OCI-LY3 (cell line): ENCODE data around the gene CASP9.

Source experiments
- H2AFZ ChIP-seq: fragments of 200-600, 300-600 bp; shearing (Covaris generic); 2 replicates; pipeline ENCODE4 v1.6.0; 2014; ENCODE audit warnings: antibody characterized with exemption, low read depth, low read length
- H3K27ac ChIP-seq: fragments of 200-600, 300-600 bp; sonication (generic); 2 replicates; pipeline ENCODE4 v1.5.1; 2014; ENCODE audit warnings: mild to moderate bottlenecking, low read length, moderate library complexity, mixed read lengths
- H3K27me3 ChIP-seq: fragments of 200-600, 300-600 bp; sonication (generic); 2 replicates; pipeline ENCODE4 v1.6.1; 2014; ENCODE audit warnings: low read depth, low read length, mixed read lengths
- H3K36me3 ChIP-seq: fragments of 200-600, 300-600 bp; sonication (generic); replicated peaks from 2 replicates; pipeline ENCODE3; 2014; ENCODE audit warnings: low read depth, low read length, mixed read lengths
- H3K4me1 ChIP-seq: fragments of 300-600, 200-600 bp; sonication (generic); 2 replicates; pipeline ENCODE4 v1.6.1; 2014; ENCODE audit warnings: low read length, mixed read lengths
- H3K4me2 ChIP-seq: fragments of 200-600, 300-600 bp; sonication (generic); 2 replicates; pipeline ENCODE4 v1.6.1; 2014; ENCODE audit warnings: low read length, mixed read lengths
- H3K4me3 ChIP-seq: fragments of 300-600, 200-600 bp; sonication (generic); 2 replicates; pipeline ENCODE4 v1.5.1; 2014; ENCODE audit warnings: antibody characterized with exemption, mild to moderate bottlenecking, low read length, moderate library complexity
- H3K79me2 ChIP-seq: fragments of 300-600, 200-600 bp; shearing (Covaris generic); 2 replicates; pipeline ENCODE4 v1.6.1; 2014; ENCODE audit warnings: mild to moderate bottlenecking, low read length, mixed read lengths
- H3K9ac ChIP-seq: fragments of 300-600, 200-600 bp; shearing (Covaris generic); 2 replicates; pipeline ENCODE4 v1.6.0; 2014; ENCODE audit warnings: mild to moderate bottlenecking, low read length, moderate library complexity
- H3K9me3 ChIP-seq: fragments of 200-600, 300-600 bp; shearing (Covaris generic); 2 replicates; pipeline ENCODE4 v1.6.1; 2014; ENCODE audit warnings: low read length, mixed read lengths; ENCODE audit not compliant: insufficient read depth
- H4K20me1 ChIP-seq: fragments of 200-600, 300-600 bp; sonication (generic); 2 replicates; pipeline ENCODE4 v1.6.1; 2016; ENCODE audit warnings: low read length, mixed read lengths; ENCODE audit not compliant: insufficient read depth
- EZH2phosphoT487 ChIP-seq: fragments of 200-600 bp; shearing (Covaris generic); IDR thresholded peaks from 2 replicates; pipeline ENCODE4 v1.6.1; 2018; ENCODE audit warnings: antibody characterized with exemption, mixed run types, low read depth
- TF ChIP-seq, protein P1 (sequence below): fragments of 200-600, 300-600 bp; sonication (generic); IDR thresholded peaks from 2 replicates; pipeline ENCODE4 v1.5.1; 2014; ENCODE audit warnings: antibody characterized with exemption, low read length, low read depth

The CASP9 gene

DNA sequence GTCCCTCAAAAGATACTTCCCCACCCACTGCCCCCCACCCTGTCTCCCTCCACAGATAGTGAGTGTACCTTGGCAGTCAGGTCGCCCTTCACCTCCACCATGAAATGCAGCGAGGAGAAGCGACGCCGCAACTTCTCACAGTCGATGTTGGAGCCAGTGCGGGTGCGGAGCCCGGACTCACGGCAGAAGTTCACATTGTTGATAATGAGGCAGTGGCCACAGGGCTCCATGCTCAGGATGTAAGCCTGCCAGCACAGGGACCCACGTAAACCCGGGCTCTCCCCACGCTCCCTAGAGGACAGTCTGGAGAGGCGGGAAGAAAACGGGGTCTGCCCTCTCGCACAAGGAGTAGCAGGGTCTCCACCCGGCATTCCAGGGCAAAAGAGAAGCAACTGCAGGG lies 17.2 kb downstream of the CASP9 start:
- H2AFZ ChIP-seq: no peak overlapping the region
- no peaks in the 10 kb centered on the region for H4K20me1 ChIP-seq
- no peak for TF ChIP-seq EZH2phosphoT487
- TF ChIP-seq, protein P1, sequence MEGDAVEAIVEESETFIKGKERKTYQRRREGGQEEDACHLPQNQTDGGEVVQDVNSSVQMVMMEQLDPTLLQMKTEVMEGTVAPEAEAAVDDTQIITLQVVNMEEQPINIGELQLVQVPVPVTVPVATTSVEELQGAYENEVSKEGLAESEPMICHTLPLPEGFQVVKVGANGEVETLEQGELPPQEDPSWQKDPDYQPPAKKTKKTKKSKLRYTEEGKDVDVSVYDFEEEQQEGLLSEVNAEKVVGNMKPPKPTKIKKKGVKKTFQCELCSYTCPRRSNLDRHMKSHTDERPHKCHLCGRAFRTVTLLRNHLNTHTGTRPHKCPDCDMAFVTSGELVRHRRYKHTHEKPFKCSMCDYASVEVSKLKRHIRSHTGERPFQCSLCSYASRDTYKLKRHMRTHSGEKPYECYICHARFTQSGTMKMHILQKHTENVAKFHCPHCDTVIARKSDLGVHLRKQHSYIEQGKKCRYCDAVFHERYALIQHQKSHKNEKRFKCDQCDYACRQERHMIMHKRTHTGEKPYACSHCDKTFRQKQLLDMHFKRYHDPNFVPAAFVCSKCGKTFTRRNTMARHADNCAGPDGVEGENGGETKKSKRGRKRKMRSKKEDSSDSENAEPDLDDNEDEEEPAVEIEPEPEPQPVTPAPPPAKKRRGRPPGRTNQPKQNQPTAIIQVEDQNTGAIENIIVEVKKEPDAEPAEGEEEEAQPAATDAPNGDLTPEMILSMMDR: no peak
- H3K27ac ChIP-seq: no peak overlapping the region
- H3K4me3 ChIP-seq: no peak overlapping the region
- H3K36me3 ChIP-seq: no peaks in the 10 kb centered on the region
- H3K27me3 ChIP-seq: no peaks in the 10 kb centered on the region
- no peaks in the 10 kb centered on the region for H3K9me3 ChIP-seq
- no peaks in the 10 kb centered on the region for H3K4me1 ChIP-seq
- no peak overlapping the region for H3K4me2 ChIP-seq
- no peak overlapping the region for H3K9ac ChIP-seq
- no peaks in the 10 kb centered on the region for H3K79me2 ChIP-seq

DNA sequence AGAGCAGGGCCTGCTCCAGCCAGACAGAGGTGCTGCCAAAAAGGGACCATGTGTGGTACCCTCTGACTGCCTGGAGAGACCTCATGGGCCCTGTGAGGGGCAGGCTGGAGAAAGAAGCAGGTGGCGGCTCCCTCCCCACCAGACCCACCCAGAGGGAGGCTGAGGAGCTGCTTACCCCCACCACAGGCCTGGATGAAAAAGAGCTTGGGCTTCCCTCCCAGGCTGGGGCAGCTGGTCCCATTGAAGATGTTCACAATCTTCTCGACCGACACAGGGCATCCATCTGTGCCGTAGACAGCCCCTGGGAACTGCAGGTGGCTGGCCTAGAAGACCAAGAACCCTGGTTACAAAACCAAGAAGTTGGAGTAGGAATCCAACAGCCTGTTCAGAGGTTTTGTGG lies 19.6 kb downstream of the CASP9 start:
- H3K36me3 ChIP-seq: no peaks in the 10 kb centered on the region
- TF ChIP-seq EZH2phosphoT487: no peak
- TF ChIP-seq, protein P1: no peak
- H4K20me1 ChIP-seq: no peaks in the 10 kb centered on the region

DNA sequence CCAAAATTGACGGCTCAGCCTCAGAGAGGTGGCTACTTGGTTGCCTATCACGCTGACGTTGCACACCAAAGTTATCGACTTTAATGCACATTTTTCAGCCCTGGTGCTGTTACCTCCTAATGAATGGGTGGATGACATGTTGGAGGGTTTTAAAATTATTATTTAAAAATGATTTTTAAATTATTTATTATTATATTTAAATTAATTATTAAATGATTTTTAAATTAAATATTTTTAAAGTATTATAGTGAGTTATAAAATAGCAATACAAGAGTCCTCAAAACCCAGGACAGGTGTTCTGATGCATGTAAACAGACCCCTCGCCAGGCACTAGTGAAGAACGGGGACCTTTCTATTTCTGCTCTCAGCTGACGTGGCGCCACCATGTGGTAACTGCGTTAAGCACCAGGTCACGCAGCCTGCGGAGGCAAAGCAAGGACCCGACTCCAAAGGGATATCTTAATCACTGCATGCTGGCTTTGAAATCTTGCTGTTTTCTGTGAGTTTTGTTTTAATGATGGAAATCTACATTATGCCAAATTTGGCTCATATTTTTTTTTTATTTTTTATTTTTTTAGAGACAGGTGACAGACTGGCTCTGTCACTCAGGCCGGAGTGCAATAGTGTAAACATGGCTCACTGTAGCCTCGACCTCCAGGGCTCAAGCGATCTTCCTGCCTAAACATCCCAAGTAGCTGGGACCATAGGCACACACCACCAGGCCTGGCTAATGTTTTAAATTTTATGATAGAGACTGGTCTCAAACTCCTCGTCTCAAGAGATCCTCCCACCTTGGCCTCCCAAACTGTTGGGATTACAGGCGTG lies 22.6 kb downstream of the CASP9 start:
- Histone ChIP-seq H3K27me3 (no peaks in the 10 kb centered on the region), H3K27ac (no peak overlapping the region), H3K36me3 (no peaks in the 10 kb centered on the region), H3K79me2 (no peaks in the 10 kb centered on the region), H3K4me3 (no peak overlapping the region), H4K20me1 (no peaks in the 10 kb centered on the region), H3K4me1 (peaks cover 10% of the 10 kb centered on the region), H2AFZ (no peak overlapping the region), H3K9me3 (no peaks in the 10 kb centered on the region), H3K9ac (no peak overlapping the region), H3K4me2 (no peak overlapping the region)
- no peak for TF ChIP-seq EZH2phosphoT487
- TF ChIP-seq, protein P1: peak; percentile 70

More for the DNA sequence above, 19.6 kb downstream of the CASP9 start:
- Histone ChIP-seq H3K4me1 (no peaks in the 10 kb centered on the region; the same call in 1 of the 2 replicates), H2AFZ (no peak overlapping the region), H3K4me2 (no peak overlapping the region), H3K27ac (no peak overlapping the region), H3K79me2 (no peaks in the 10 kb centered on the region), H3K9me3 (no peaks in the 10 kb centered on the region), H3K27me3 (no peaks in the 10 kb centered on the region), H3K4me3 (no peak overlapping the region), H3K9ac (no peak overlapping the region)

DNA sequence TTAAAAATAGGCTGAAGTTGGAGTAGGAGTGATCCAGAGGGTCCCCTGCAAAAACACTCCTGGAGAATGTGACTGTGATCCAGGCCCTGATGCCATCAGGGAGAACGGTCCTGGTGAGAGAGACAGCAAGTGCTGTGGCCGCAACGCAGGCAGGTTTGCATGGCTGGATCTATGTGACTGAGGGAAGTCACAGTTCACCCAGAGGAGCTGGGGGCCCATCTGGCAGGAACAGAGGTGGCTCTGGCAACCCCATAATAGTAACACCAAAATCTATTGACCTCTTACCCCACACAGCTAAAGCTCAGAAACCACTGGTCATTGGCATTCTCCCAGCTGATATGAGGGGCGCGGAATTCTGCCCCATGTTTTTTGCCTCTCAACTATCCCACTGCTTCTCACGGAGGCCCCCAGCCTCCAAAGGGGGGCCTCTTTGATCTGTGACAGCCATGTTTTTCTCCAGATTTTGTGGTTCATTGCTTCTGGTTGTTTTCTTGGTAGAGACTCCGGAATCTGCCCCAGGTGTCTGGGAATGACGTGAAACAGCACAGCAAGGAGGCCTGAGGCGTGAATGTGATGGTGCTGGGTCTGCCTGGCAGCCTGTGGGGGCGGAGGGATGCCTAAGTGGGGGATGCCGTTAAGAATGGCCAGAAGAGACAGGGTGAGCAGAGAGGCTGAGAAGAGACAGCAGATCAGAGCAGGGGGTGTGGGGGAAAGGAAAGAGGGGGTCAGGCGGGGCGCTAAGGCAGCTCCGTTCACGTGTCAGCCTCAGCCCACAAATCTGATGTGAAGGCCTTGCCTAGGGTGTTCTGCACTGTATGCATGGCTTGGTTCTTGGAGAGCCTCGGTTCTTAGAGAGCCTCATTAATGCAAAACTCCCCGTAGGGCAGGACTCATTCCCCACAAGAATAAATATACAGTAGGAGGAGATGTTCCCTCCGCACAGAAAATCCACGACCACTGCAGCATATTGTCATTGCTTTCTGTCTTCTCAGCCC lies 23.5 kb downstream of the CASP9 start:
- no peak overlapping the region for H3K9ac ChIP-seq
- no peak overlapping the region for H3K4me2 ChIP-seq
- no peaks in the 10 kb centered on the region for H3K9me3 ChIP-seq
- H3K36me3 ChIP-seq: no peaks in the 10 kb centered on the region
- no peak overlapping the region for H3K27ac ChIP-seq
- TF ChIP-seq, protein P1: no peak
- TF ChIP-seq EZH2phosphoT487: no peak
- no peaks in the 10 kb centered on the region for H3K27me3 ChIP-seq
- H3K4me1 ChIP-seq: peaks cover 20% of the 10 kb centered on the region
- no peak overlapping the region for H3K4me3 ChIP-seq
- H3K79me2 ChIP-seq: no peaks in the 10 kb centered on the region
- H4K20me1 ChIP-seq: no peaks in the 10 kb centered on the region
- no peak overlapping the region for H2AFZ ChIP-seq
